Measurements from ENCODE around the gene SERINC2.

Gene SERINC2

GRCh38 chr1:31434101-31434871 lies 21.3 kb downstream of the SERINC2 start:
- no peak for DNase-seq (ENCODE audit: low read depth in 2 of 2)

DNA sequence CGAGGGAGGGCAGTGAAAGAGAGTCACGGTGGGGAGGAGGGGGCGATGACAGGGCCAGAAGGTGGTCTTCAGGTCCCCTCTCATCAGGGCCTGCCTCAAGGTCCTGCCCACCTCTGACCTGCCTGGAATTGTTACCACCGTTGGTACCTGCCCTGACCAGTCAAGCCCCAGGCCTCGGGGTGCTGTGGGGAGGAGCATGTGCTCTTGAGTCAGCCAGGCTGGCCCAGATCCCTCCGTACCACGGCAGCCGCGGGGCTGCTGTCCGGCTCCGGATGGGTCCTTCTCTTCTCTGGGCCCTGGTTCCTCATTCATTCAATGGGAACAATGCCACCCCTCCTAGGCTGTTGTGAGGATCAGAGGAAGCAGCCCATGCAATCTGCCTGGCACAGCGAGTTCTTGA lies 22.0 kb downstream of the SERINC2 start:
- no peak for DNase-seq (ENCODE audit: low read depth in 2 of 2)

DNA sequence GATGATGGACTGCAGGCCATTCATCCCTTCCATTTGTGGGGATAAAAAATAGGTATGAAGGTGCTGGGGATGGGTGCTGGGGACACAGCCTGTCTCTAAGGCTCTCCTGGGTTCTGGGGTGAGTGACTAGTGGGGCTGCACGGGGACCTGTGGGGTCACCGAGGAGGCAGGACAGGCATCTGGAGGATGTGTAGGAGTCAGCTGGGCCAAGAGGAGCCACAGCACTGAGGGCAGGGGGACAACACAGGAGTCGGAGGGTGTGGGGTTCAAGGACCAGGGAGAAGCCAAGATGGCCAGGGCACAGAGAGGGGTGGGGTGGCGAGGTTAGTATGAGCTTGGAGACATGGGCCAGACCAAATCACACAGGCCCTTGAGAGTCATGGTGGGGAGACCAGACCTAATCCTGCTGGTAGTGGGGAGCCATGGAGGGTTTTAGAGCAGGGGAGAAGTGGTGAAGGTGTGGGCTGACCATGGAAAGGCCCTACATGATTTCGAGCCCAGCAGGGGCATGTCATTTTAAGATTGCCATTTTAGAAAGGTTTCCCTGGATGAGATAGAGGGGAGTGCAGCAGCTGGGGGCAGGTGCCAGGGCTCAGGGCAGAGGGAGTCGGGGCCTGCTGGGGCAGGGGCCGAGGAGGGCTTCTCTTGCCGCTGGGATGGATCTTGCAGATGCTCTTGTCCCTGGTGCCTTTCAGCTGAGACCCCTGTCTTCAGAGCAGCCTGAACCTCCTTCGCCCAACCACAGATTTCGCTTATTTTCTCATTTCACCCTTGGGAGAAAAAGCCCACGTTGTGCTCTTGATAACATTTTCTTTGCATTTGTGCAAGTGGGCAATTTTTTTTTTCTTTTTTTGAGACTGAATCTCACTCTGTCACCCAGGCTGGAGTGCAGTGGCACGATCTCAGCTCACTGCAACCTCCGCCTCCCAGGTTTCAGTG lies 22.7 kb downstream of the SERINC2 start:
- no peak for DNase-seq (ENCODE audit: low read depth in 2 of 2)

DNA sequence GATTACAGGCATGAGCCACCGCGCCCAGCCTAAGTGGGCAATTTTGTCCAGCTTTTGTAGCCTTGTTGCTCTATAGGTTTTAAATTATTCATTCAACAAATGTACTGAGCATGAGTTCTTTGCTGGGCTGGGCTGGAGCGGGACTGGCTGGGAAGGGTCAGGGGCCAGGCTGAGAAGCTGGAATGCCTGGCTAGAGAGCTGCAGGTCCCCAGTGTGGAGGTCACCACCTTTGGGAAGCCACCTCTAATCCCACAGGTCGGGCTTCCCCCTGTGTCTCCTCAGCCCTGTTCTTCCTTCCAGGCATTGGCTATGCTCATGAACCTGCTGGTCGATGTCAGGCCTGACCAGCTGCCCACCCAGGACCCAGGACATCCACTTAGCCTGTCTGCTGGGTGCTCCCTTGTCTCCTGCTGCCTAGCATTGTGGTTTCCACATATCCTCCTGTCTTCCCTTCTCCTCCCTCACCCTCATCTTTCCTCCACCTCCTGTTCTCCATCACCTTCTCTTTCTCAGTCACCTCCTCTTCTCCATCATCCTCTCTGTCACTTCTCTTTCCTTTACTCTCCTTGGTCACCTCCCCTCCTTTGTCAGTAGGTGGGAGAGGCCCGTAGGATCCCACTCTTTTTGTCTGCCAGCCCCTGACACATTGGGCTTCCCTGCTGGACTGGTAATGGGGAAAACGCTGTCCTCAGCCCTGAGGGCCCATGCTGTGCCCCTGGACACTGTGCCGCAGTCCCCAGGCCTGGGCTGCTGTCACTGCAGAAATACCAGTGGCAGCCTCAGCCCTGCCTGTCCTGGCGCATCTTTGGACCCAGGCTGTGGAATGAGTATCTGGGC lies 23.8 kb downstream of the SERINC2 start:
- no peak for DNase-seq (ENCODE audit: low read depth in 2 of 2)

DNA sequence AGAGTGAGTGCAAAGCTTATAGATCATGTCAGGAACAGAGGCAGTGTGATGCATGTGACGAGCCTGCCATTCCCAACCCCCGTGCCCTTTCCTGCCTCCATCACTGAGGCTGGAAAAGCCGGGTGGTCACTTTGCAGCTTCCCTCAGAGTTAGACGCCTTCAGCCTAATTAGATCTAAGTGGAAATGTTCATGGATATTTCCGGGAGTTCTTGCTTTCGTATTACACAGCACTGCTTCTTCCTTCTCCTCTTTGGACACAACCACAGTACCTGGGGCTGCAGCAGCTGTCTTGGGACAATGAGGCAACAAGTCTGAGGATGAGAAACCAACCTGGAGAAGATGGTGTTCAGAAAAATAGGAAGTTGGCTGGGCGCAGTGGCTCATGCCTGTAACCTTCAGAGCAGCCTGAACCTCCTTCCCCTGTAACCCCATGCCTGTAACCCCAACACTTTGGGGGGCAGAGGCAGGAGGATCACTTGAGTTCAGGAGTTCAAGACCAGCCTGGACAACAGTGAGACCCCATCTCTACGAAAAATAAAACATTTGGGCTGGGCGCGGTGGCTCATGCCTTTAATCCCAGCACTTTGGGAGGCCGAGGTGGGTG lies 24.5 kb downstream of the SERINC2 start:
- DNase-seq (ENCODE audit: low read depth in 2 of 2): no peak

DNA sequence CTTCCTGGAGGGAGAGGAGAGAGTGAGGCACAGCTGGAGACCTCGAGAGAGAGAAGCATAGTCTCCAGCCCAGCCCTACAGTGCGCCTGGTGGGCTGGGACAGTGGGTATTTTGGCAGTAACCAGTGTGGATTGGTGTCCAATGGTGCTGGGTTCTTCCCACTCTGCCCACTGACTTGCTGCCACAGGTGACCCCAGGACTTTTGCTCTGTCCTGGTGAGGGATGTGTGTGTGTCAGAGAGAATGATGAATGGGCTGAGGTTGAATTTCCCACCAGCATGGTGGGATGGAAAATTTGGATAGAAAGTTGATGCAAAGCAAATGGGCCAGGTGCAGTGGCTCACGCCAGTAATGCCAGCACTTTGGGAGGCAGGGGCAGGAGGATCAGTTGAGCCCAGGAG lies 26.3 kb downstream of the SERINC2 start:
- no peak for DNase-seq (ENCODE audit: low read depth in 2 of 2)

DNA sequence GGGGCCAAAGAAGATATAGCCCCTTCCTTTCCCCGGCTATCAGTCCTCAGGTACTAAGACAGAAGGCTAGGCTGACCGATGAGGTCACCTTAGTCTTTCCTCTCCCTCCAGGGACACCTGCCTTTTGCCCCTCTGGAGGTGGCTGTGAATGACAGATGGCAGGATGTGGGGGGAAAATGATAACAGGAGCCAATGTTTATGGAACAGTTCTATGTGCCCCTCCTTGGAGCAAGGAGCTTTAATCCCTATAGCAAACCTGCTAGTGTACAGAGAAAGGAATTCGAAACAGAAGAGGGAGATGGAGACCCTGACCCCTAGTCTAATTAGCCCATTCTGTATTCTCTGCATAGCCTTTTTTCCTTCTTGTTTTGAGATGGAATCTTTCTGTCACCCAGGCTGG lies 28.1 kb downstream of the SERINC2 start:
- DNase-seq (ENCODE audit: low read depth in 2 of 2): no peak

DNA sequence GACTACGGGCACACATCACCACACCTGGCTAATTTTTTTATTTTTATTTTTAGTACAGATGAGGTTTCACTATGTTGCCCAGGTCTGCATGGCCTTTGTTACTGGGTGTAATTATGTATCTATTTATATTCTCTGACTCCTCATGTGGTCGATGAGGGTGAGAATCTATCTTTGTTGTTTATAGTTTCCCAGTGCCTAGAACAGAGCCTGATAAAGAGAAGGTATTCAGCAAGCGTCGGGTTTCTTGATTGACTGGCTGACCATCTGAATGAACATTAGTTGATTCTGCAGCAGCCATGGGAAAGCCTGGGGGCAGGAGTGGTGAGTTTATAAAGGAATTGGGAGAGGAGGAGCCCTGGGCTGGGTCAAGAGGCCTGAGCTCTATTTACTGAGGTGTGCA lies 28.5 kb downstream of the SERINC2 start:
- no peak for DNase-seq (ENCODE audit: low read depth in 2 of 2)

- DNase-seq (ENCODE audit: low read depth in 2 of 2): no peak
These were observed 29.1 kb downstream of the SERINC2 start for GRCh38 chr1:31441970-31442647.

DNA sequence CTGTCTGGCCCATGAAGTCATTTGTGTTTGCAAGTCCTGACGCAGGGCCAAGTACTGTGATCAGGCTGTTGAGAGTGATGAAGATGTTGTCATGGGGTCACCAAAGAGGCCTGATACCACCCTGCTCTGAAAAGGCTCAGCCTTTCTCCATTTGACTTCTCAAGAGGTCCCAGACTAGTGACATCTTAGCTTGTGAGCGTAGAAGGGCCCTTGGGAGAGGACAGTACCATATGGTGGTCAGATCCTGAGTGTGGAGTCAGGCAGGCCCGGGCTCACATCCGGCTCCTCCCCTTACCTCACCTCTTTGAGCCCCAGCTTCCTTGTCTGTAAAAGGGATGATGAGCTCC lies 29.6 kb downstream of the SERINC2 start:
- no peak for DNase-seq (ENCODE audit: low read depth in 2 of 2)

- no peak for DNase-seq (ENCODE audit: low read depth in 2 of 2)
These were observed 30.7 kb downstream of the SERINC2 start for GRCh38 chr1:31443673-31444072.

DNA sequence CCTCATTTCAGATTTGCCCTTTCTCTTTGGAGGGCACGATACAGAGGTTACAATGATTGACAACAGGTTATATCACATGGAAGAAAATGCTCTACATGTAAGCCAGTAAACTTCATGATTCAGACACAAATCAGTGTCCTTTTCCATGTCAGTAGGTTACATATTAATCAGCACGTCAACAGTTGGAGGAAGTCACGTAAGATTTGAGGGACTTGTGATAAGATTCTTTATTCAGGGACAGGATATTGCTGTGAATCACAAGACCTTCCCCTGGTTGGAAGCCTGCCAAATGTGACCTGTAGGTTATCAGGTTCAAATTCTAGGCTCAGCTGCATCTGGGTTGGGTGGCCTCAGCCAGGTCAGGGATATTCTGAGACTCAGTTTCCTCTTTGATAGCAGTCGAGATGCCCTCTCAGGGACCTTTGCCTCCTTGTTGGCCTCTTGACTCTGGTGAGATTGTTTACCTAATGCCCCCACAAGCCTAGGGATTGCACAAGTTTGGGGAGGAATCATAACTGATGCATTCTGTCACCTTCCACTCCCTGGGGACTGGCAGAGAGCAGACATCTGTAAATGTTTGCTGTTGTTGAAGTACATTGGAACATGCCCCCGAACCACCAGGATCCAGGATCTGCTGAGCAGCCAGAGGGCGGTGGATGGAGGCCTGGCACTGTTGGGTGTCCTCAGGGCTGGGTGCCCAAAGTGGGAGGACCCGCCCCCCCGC lies 31.9 kb downstream of the SERINC2 start:
- DNase-seq (ENCODE audit: low read depth in 2 of 2): no peak

DNA sequence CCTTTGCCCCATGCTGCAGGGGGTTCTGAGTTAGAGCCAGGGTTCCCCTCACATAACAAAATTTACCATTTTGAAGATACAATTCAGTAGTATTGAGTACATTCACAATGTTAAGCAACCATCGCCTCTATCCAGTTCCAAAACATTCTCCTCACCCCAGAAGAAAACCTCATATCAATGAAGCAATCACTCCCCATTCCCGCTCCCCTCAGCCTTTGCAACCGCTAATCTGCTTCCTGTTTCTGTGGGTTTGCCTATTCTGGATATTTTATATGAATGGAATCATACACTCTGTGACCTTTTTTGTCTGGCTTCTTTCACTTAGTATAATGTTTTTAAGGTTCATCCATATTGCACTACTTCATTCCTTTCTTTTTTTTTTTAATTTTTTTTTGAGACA lies 32.9 kb downstream of the SERINC2 start:
- no peak for DNase-seq (ENCODE audit: low read depth in 2 of 2)

DNA sequence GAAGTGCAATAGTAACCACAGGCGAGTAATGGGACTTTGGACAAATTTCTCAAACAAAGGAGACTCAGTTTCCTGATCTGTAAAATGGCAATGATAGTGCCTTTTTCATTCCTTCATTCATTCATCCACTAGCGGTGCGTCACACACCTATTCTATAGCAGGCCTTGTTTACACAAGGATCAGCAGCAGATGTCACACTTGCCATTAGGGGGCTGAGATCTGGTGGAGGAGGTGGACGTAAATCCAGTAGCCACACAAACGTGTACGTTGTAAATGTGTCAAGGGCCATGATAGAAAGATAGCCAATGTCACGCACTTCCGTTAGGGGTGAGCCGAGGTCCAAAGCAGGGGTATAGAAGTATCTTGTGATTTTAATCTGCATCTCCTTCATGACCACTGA lies 34.2 kb downstream of the SERINC2 start:
- DNase-seq (ENCODE audit: low read depth in 2 of 2): no peak

DNA sequence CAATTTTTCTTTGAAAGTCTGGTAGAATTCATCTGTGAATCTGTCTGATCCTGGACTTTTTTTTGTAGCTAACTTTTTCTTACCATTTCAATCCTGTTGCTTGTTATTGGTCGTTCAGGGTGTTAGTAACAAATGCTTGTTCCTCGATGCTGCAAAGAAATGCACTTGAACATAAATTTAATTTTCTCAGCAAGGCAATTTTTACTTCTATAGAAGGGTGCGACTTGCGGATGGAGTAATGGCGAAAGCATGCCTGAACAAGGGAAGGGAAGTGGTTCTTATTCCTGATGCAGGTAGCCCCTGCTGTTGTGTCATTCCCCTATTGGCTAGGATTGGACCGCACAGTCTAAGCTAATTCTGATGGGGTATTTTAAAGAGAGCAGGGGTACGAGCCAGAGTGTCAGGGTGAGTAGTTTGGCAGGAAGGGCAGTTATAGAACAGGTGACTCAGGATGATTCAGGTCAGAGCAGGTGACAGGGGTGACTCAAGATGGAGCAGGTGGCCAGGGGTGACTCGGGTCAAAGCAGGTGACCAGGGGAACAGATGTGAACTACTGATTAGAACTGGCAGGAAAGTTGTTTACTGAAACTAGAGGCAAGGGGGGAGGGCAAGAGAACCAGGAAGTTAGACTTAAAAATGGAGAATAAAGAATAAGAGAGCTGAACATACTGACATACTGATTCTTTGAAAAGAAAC lies 40.5 kb downstream of the SERINC2 start:
- no peak for DNase-seq (ENCODE audit: low read depth in 2 of 2)

GRCh38 chr1:31458287-31458896 lies 45.4 kb downstream of the SERINC2 start:
- DNase-seq (ENCODE audit: low read depth in 2 of 2): no peak

- no peak for DNase-seq (ENCODE audit: low read depth in 2 of 2)
These were observed 47.0 kb downstream of the SERINC2 start for GRCh38 chr1:31460027-31460426.

DNA sequence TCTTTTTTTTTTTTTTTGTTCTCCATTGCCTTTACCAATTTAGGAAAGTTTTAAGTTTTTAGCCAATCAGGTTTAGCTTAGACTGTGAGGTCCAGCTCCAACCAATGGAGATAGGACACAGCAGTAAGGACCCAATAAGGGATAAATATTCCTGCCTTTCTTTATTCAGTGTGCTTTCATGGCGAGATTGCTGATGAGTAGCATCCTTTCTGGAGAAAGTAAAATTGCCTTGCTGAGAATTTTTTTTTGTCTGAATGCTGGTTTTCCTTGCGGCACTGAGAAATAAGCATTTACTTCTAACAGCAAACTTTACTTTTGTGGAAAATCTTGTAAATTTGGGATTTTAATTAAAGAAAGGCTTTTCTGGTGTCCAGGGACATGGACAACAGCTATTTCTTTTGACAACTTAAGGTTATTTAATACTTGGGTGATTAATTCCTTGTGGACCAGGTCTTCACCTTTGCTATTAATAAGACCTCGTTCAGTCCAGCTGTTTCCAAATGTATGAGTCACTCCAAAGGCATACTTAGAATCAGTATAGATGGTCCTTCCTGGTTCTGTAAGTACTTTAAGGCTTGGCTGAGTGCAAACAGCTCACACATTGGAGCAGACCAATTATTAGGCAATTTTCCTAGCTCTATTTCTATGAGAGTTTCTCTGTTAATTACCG lies 54.1 kb downstream of the SERINC2 start:
- no peak for DNase-seq (ENCODE audit: low read depth in 2 of 2)

- DNase-seq (ENCODE audit: low read depth in 2 of 2): no peak
These were observed 57.8 kb downstream of the SERINC2 start for GRCh38 chr1:31470794-31471315.

All from stimulated activated CD4-positive, alpha-beta T cell treated with anti-CD3 and anti-CD28 coated beads, Interleukin-15, amount 100 ng/mL, for 48 hours (primary cell).